PFSK-1 (cell line): ENCODE results near the gene COL6A3.

Experiments
- FOXP2 ChIP-seq: optimal IDR thresholded peaks from 2 replicates; pipeline ENCODE3; 2011; ENCODE audit warnings: borderline replicate concordance, control low read depth, inconsistent platforms; ENCODE audit not compliant: insufficient read depth; ENCODE audit errors: extremely low read length, extremely low read depth
- POLR2AphosphoS5 ChIP-seq: IDR thresholded peaks from 2 replicates; pipeline ENCODE4 v1.6.1; 2012; ENCODE audit warnings: low read depth, mild to moderate bottlenecking, control low read depth, low read length, moderate library complexity

GRCh38 chr2:237446338-237446665 is 32.3 kb upstream of the COL6A3 start:
- TF ChIP-seq POLR2AphosphoS5, result no peak
- TF ChIP-seq FOXP2, result no peak
